ENCODE results near the gene GDI2. TPM values are rescaled to one million over a fixed set of nuclear protein-coding genes. Genes with fewer than 3 reads are reported as not detected.
A peak's percentile ranks its signal among the peaks of the same experiment; 100 is the strongest.

GDI2 gene
- total and polyA plus RNA-seq, 9 of the 15 experiments (the other 6 are each of a cell fraction or from before 2014, with no cell fraction given): 262 to 424 (median 287) TPM

GRCh38 chr10:5738427-5738826 is 74.8 kb downstream of the GDI2 start (continued):
- peak; percentile 43; the same call in 1 of the 2 replicates for TF ChIP-seq ATF3 (IDR thresholded peaks at IDR 0.05)
- no peak for TF ChIP-seq ATF3 (CRISPR knock-in tag; conservative IDR thresholded peaks at IDR 0.05)

- peak; percentile 61 for ATAC-seq
- Histone ChIP-seq H3K4me3 (no peak overlapping the region), H2AFZ (ENCODE audit: low read depth, low read length) (no peak overlapping the region), H3K79me2 (ENCODE audit: control insufficient read depth, insufficient read depth, low read length) (no peaks in the 10 kb centered on the region; the same call in 2 of the 3 replicates), H3K9me3 (replicated peaks; ENCODE audit: control insufficient read depth, insufficient read depth, low read depth, low read length) (no peaks in the 10 kb centered on the region), H3K9me1 (ENCODE audit: control insufficient read depth, insufficient read depth, low read length) (no peaks in the 10 kb centered on the region), H3K36me3 (ENCODE audit: control insufficient read depth, insufficient read depth, low read length) (peaks cover 87% of the 10 kb centered on the region), H4K20me1 (replicated peaks; ENCODE audit: control insufficient read depth, insufficient read depth, low read length) (no peaks in the 10 kb centered on the region), H3K27ac (ENCODE audit: extremely low read depth, low read depth, low read length) (no peak overlapping the region), H3K27me3 (ENCODE audit: control insufficient read depth in 2 of 2, insufficient read depth in 2 of 2, low read length in 2 of 2) (no peaks in the 10 kb centered on the region), H3K9ac (ENCODE audit: insufficient read depth in 1 of 2, low read depth in 2 of 2, low read length in 2 of 2) (no peak overlapping the region), H3K4me1 (replicated peaks in 1 of 2; ENCODE audit: control insufficient read depth in 2 of 2, insufficient read depth in 2 of 2, low read length in 2 of 2) (no peaks in the 10 kb centered on the region), H3K4me2 (ENCODE audit: insufficient read depth, low read length) (no peak overlapping the region)
- FAIRE-seq: no peak
- intact Hi-C loops (cut with micrococcal nuclease): loop anchor here (10.0 kb wide), 1 partner anchor 103 kb away; no protein-coding TSS in a partner anchor
- CTCF ChIA-PET (ENCODE audit: low intra/inter-chr PET ratio): interaction anchor here (0.5 to 0.6 kb wide), 2 partner anchors 68 to 349 kb away, joined by 3 read pairs; no protein-coding TSS in a partner anchor
- 77% methylated on average over 5 of the region's 5 CpGs for WGBS (ENCODE audit: insufficient coverage, low coverage, missing lambda C conversion rate)
- no TSS peak for BruUV-seq (replicated peaks)
- in situ Hi-C loops (cut with MboI): no loop called here
- POLR2A ChIA-PET: interaction anchor here (1.1 to 1.4 kb wide), 2 partner anchors 8 to 12 kb away, joined by 3 read pairs; no protein-coding TSS in a partner anchor
- TF ChIP-seq CBX3 (IDR thresholded peaks at IDR 0.05; ENCODE audit: borderline replicate concordance in 1 of 2, low read length in 2 of 2) (no peak), CTCF (IDR thresholded peaks at IDR 0.05 in 2 of 3, conservative IDR thresholded peaks at IDR 0.05 in 1 of 3; ENCODE audit: insufficient read depth in 2 of 3, low read depth in 1 of 3, low read length in 3 of 3) (0 out of 6 replicates have a peak, but pooled peaks of 2 of the 3 experiments have one; percentile 8 to 12)
- DNase-seq (ENCODE audit: extremely low read depth in 1 of 4, low spot score in 3 of 4): no peak
Observed at GRCh38 chr10:5737352-5737751, 75.9 kb downstream of the GDI2 start.

All from K562 (cell line).